GM18873 (cell line): Measurements from ENCODE around the gene RPL38.

ENCODE experiments used
- ATAC-seq: cut with Tn5 transposase; IDR thresholded peaks from one replicate; pipeline ENCODE4 v1.9.1; 2021; ENCODE audit warnings: mild to moderate bottlenecking, moderate library complexity, moderate number of reproducible peaks; ENCODE audit not compliant: unreplicated experiment, low FRiP score

The RPL38 gene

GRCh38 chr17:74206332-74206818 is 2.9 kb downstream of the RPL38 start:
- ATAC-seq, result no peak

- ATAC-seq, result no peak
These were observed 7.0 kb downstream of the RPL38 start for GRCh38 chr17:74210191-74211140.

GRCh38 chr17:74211141-74211911 is 7.8 kb downstream of the RPL38 start:
- no peak for ATAC-seq

GRCh38 chr17:74211912-74212208 is 8.4 kb downstream of the RPL38 start:
- ATAC-seq, result no peak

DNA sequence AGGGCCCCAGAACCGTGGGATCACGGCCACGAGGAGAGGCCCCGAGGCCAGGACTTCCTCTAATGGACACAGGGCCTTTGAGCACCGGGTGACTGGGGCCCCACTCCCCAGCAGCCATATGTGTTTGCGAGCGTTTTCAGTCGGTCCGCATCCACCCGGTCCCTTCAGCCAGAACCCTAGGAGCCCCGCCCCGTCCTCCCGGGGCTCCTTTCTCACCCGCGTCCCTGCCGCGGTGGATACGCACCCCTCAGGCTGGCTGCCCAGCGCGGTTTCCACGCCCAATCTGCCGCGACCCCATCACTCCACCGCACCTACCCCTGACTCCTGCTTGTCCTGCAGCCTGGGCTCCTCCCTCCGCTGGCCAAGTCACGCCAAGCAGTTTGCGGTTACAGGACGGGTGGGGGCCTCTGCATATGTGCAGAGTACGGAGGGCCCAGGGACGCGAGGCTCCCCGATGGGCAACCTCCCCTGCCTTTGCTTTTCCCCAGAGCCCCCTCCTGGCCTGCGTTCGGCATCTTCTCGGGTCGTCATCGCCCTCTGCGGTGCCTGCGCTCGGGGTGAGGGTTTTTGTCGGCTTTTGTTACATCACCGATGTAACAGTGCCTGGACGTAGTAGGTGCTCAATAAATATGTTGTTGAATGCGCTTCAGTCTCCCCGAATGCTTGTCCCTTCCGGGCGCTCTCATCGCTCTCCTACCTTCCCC is 8.9 kb downstream of the RPL38 start:
- no peak for ATAC-seq

- peak; percentile 42 for ATAC-seq
These were observed 9.7 kb downstream of the RPL38 start, which contains the start of gene TTYH2 for GRCh38 chr17:74212913-74213791. TSS of gene TTYH2 (plus strand) at chr17:74213571. CDS start at chr17:74213588, 17 bp downstream.

- ATAC-seq, result no peak
These were observed 10.4 kb downstream of the RPL38 start for GRCh38 chr17:74213861-74214391.

- ATAC-seq, result no peak
These were observed 11.2 kb downstream of the RPL38 start for GRCh38 chr17:74214484-74215341.

- ATAC-seq, result no peak
These were observed 11.9 kb downstream of the RPL38 start for GRCh38 chr17:74215342-74215727.

- no peak for ATAC-seq
These were observed 13.0 kb downstream of the RPL38 start for GRCh38 chr17:74216505-74216904.

- ATAC-seq, result no peak
These were observed 13.7 kb downstream of the RPL38 start for GRCh38 chr17:74217037-74217730.

- ATAC-seq, result no peak
These were observed 14.4 kb downstream of the RPL38 start for GRCh38 chr17:74217888-74218287.

DNA sequence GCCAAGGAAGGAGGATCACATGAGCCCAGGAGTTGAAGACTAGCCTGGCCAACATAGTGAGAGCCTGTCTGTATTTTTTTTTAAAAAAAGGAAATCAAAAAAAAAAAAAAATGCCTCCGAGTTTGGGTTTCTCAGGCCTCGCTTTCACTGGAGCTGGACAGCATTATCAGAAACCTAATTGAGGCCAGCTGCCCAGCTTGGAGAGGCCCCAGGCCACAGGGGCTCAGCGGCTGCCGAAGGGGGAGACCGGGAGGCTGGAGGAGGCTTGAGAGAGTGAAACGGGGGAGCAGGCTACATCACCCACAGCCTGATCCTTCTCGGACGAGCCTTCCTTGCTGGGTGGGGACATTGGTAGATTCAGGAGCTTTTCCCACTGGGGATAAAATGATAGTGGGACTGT is 15.0 kb downstream of the RPL38 start:
- ATAC-seq, result no peak

DNA sequence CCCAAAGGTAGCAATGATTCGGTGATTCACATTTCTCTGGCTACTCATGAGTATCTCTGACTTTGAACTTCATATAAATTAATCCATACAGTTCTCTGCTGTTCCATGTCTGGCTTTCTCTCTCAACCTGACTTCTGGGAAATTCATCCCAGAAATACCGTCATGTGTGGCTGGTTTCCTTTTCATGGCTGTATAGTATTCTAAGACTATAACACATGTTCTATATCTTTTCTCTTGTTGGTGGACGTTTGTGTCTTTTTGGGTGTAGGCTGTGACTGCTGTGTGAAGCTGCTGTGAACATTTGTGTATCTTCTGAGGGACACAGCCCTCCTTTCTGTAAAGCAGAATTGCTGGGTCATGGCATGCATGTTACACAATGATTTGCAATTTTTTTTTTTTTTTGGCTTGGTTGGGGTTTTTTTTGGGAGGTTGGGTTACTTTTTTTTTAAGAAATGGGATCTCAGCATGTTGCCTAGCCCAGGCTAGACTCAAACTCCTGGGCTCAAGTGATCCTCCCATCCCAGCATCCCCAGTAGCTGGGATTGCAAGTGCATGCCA is 16.2 kb downstream of the RPL38 start:
- no peak for ATAC-seq

GRCh38 chr17:74220219-74220618 is 16.7 kb downstream of the RPL38 start:
- ATAC-seq, result no peak

GRCh38 chr17:74220946-74221818 is 17.7 kb downstream of the RPL38 start:
- ATAC-seq, result no peak

DNA sequence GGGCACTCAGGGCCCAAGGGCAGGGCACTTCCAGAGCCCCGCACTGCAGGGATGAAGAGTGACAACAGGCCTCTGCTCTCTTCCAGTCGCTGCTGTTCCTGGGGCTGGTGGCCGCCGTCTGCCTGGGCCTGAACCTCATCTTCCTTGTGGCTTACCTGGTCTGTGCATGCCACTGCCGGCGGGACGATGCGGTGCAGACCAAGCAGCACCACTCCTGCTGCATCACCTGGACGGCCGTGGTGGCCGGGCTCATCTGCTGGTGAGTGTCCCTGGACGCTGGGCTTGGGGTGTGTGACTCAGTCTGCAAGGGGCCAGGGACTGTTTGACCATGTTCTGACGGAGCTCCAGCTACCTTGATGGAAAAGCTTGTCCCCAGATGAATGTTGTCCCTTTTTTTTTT is 18.9 kb downstream of the RPL38 start:
- ATAC-seq, result no peak
